K562 (cell line): Measurements from ENCODE around the gene ABHD16B. TPM values are rescaled to one million over a fixed set of nuclear protein-coding genes. Genes with fewer than 3 reads are reported as not detected.

Experiments
- ARID3A ChIP-seq: IDR thresholded peaks from 2 replicates; pipeline ENCODE4 v1.6.1; 2012; ENCODE audit warnings: low read depth, low read length, improper control_type of control experiment, borderline replicate concordance
- BRD9 ChIP-seq: fragments of 450-650 bp; IDR thresholded peaks from 2 replicates; pipeline ENCODE4 v1.6.1; 2018; ENCODE audit warnings: low read depth; ENCODE audit not compliant: partially characterized antibody
- CBFB ChIP-seq: sonication (generic); formaldehyde crosslinking; IDR thresholded peaks from 2 replicates; pipeline ENCODE4 v1.4.0; 2020; ENCODE audit warnings: mild to moderate bottlenecking, missing genetic modification reagents
- CGGBP1 ChIP-seq: fragments of 250-450 bp; sonication (Bioruptor Pico); IDR thresholded peaks from 2 replicates; pipeline ENCODE4 v1.9.0; 2021; ENCODE audit warnings: mild to moderate bottlenecking
- CHD1 ChIP-seq: fragments of 200-600 bp; sonication (generic); IDR thresholded peaks from one replicate; pipeline ENCODE4 v1.6.1; 2012; ENCODE audit warnings: mild to moderate bottlenecking, moderate library complexity, low read length, inconsistent platforms
- FOXO4 ChIP-seq: fragments of 450-650 bp; formaldehyde crosslinking; IDR thresholded peaks from 2 replicates; pipeline ENCODE4 v1.4.0; 2020; ENCODE audit warnings: mild to moderate bottlenecking, moderate library complexity
- GTF2E2 ChIP-seq: fragments of 200-800 bp; sonication (Bioruptor generic); IDR thresholded peaks from 2 replicates; pipeline ENCODE4 v1.6.1; 2016; ENCODE audit warnings: missing genetic modification characterization, missing compliant biosample characterization
- MEF2D ChIP-seq: conservative IDR thresholded peaks from 2 replicates; pipeline ENCODE4 v1.6.1; 2016; ENCODE audit warnings: low read depth, missing genetic modification characterization, missing compliant biosample characterization
- PHB2 ChIP-seq: fragments of 450-650 bp; IDR thresholded peaks from 2 replicates; pipeline ENCODE4 v1.6.1; 2017; ENCODE audit warnings: low read depth
- POLR3A ChIP-seq: IDR thresholded peaks from 2 replicates; pipeline ENCODE4 v1.6.1; 2011; ENCODE audit warnings: borderline replicate concordance, mild to moderate bottlenecking, moderate library complexity; ENCODE audit not compliant: insufficient read length, insufficient read depth; ENCODE audit errors: extremely low read depth
- RREB1 ChIP-seq: fragments of 250-450 bp; sonication (Bioruptor Pico); IDR thresholded peaks from 2 replicates; pipeline ENCODE4 v1.4.0; 2020
- SETDB1 ChIP-seq: IDR thresholded peaks from one replicate; pipeline ENCODE4 v1.6.1; 2012; ENCODE audit warnings: low read length, control low read depth, inconsistent platforms
- UBTF ChIP-seq, 2 experiments: IDR thresholded peaks; 2 replicates each; pipeline ENCODE4 v1.6.1; 2012; ENCODE audit warnings: improper control_type of control experiment in 2 of 2, low read depth in 2 of 2, low read length in 2 of 2, borderline replicate concordance in 1 of 2
- ZNF239 ChIP-seq: fragments of 250-450 bp; sonication (Bioruptor Pico); IDR thresholded peaks from 2 replicates; pipeline ENCODE4 v1.4.0; 2020; ENCODE audit warnings: mild to moderate bottlenecking
- ZNF253 ChIP-seq: fragments of 250-450 bp; sonication (Bioruptor Pico); conservative IDR thresholded peaks from 2 replicates; pipeline ENCODE4 v1.6.1; 2021; ENCODE audit warnings: mild to moderate bottlenecking
- ZNF780A ChIP-seq: fragments of 250-450 bp; sonication (Bioruptor Pico); IDR thresholded peaks from 2 replicates; pipeline ENCODE4 v1.5.0; 2021; ENCODE audit warnings: mild to moderate bottlenecking
- polyA plus RNA-seq, 8 experiments: library from polyadenylated mRNA; depleted of rRNA in 4 of 8; stranded (reverse) in 5 of 8; unstranded in 3 of 8; fragments of >200 nt; fragmentation: Nextera tagmentation in 2 of 8; fragmentation: Illumina TruSeq in 1 of 8; extraction: Ambion mirVana in 2 of 8; extraction: Trizol in 1 of 8; gene quantifications; 2 replicates each; pipeline versions ENCODE4 v1.2.1 to v1.2.3, GENCODE V29; 2011 to 2014; ENCODE audit warnings: inconsistent platforms in 1 of 8, missing spikeins in 1 of 8
- total RNA-seq, 7 experiments: library from RNA; depleted of rRNA in 6 of 7; stranded (reverse); fragments of >200 nt in 6 of 7; fragmentation: Illumina TruSeq in 2 of 7; extraction: Trizol in 2 of 7; gene quantifications; 2 replicates each; pipeline versions ENCODE4 v1.2.1 to v1.2.3, GENCODE V29; 2011 to 2021; ENCODE audit warnings: low replicate concordance in 1 of 7

Gene ABHD16B
- total and polyA plus RNA-seq, 9 of the 15 experiments (the other 6 are each of a cell fraction or from before 2014, with no cell fraction given), result not detected

GRCh38 chr20:63864978-63865640 lies 3.8 kb downstream of the ABHD16B start, which contains the start of gene TPD52L2 (continued):
- no peak for TF ChIP-seq BRD9
- no peak for TF ChIP-seq FOXO4 (CRISPR knock-in tag)
- 0 out of 2 replicates have a peak, but pooled peaks have one; percentile 15 for TF ChIP-seq PHB2
- no peak for TF ChIP-seq RREB1 (CRISPR knock-in tag)
- TF ChIP-seq ARID3A, result no peak
- TF ChIP-seq UBTF (IDR thresholded peaks at IDR 0.05; ENCODE audit: borderline replicate concordance in 1 of 2, low read depth in 2 of 2, low read length in 2 of 2), result peak; percentile 93 to 94; a peak in 3 of 4 replicates
- TF ChIP-seq ZNF239 (CRISPR knock-in tag), result no peak
- no peak for TF ChIP-seq POLR3A
- no peak for TF ChIP-seq CBFB (CRISPR knock-in tag)
- TF ChIP-seq GTF2E2 (tag), result no peak; the same call in 1 of the 2 replicates
- TF ChIP-seq CGGBP1 (CRISPR knock-in tag), result no peak
- TF ChIP-seq ZNF253 (CRISPR knock-in tag), result no peak
- no peak for TF ChIP-seq MEF2D (tag)
- no peak for TF ChIP-seq SETDB1
- no peak for TF ChIP-seq CHD1
- TF ChIP-seq ZNF780A (CRISPR knock-in tag), result no peak
